GM18505 (cell line): ENCODE measurements around the gene EFEMP2.
"Not testable (repeated sequence)": the region's sequence is repeated elsewhere in the genome, so short reads cannot be mapped to it uniquely, and the experiment has no call there.

Experiments
- ATAC-seq: cut with Tn5 transposase; IDR thresholded peaks from one replicate; pipeline ENCODE4 v1.9.1; 2021; ENCODE audit not compliant: unreplicated experiment
- POLR2A ChIP-seq: IDR thresholded peaks from 4 replicates; pipeline ENCODE4 v1.6.1; 2011; ENCODE audit warnings: borderline replicate concordance; ENCODE audit not compliant: insufficient read depth, insufficient read length; ENCODE audit errors: extremely low read depth

Gene EFEMP2

GRCh38 chr11:65856689-65857499, 15.7 kb downstream of the EFEMP2 start:
- peak; percentile 18 for ATAC-seq
- peak; percentile 67 for TF ChIP-seq POLR2A

DNA sequence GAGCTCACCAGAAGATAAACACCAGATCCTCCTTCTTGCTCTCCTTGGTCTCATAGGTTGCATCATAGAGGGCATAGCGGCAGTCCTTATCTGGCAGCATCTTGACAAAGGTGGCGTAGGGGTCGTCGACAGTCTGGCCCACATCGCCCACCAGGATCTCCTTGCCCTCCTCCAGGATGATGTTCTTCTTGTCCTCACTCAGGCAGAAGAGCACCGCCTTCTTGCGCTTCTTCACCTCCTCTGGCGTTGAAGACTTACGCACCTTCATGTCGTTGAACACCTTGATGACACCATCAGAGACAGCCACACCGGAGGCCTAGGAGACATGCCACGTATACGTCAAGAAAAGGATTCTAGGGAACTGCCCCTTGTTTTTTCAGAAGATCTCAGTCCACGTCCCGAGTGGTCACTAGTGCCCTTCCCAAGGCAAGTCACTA, 16.7 kb downstream of the EFEMP2 start:
- no peak for ATAC-seq
- TF ChIP-seq POLR2A, result no peak

- no peak for ATAC-seq
Measured at GRCh38 chr11:65854852-65855837, 17.5 kb downstream of the EFEMP2 start.

GRCh38 chr11:65854161-65854592, 18.4 kb downstream of the EFEMP2 start:
- no peak for TF ChIP-seq POLR2A
- no peak for ATAC-seq

More at GRCh38 chr11:65854852-65855837, 17.5 kb downstream of the EFEMP2 start:
- TF ChIP-seq POLR2A, result no peak

- TF ChIP-seq POLR2A, result no peak
- ATAC-seq, result no peak
Measured at GRCh38 chr11:65853246-65853979, 19.2 kb downstream of the EFEMP2 start.

GRCh38 chr11:65852508-65853245, 19.9 kb downstream of the EFEMP2 start:
- TF ChIP-seq POLR2A, result peak; percentile 45
- ATAC-seq, result no peak

DNA sequence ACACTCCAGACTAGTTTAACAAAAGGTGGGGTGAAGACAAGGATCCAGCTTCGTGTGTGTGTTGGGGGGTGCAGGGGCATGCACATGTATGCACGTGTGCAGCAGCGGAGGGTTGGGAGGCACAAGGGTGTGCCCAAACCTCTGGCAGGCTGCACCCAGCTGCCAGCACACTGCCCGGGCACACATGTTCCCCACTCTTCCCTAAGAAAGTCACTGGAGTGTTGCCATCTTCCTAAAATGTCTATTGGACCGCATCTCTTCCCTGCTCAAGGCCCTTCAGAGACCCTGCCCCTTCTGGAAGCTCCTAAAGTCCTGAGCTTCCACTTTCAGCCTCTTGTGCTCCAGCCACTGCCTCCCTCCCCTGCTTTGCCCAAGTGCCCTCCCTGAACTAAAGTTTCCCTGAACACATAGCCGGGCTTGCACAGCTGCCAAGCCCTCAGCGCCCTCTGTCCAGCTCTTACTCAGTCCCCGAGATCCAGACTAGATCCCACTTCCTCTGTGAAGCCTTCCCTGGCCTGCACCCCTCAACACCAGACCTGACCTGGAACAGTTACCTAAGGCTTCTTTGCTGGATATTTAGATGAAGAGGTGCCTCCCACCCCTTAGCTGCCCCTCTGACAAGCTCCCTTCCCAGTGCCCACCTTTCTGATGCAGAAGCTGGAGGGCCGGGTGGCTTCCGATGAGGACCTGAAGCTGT, 20.6 kb downstream of the EFEMP2 start:
- TF ChIP-seq POLR2A, result peak; percentile 22
- no peak for ATAC-seq

DNA sequence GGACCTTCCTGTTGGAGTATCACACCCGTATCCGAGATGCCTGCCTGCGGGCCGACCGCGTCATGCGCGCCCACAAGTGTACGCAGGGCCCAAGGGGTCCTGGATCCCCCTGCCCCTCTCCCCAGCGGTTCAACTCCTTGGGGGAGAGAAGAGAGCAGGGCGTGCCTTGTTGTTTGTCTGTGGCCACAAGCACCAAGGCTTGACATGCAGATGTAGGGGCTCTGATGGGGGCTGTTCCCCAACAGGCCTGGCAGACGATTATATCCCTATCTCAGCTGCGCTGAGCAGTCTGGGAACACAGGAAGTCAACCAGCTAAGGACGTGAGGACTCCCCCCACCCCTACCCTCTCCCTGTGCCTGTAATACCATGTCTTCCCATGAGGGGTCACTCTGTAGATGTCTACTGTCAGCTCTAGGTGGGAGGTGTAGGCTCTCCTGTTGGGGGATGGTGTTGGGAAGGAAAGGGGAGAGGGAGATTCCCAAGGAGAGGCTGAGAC, 21.5 kb downstream of the EFEMP2 start:
- ATAC-seq, result no peak
- no peak for TF ChIP-seq POLR2A

GRCh38 chr11:65850217-65851082, 22.1 kb downstream of the EFEMP2 start:
- no peak for TF ChIP-seq POLR2A
- no peak for ATAC-seq

- no peak for ATAC-seq
- no peak for TF ChIP-seq POLR2A
Measured at GRCh38 chr11:65849771-65850216, 22.8 kb downstream of the EFEMP2 start.

- ATAC-seq, result no peak
Measured at GRCh38 chr11:65849366-65849765, 23.2 kb downstream of the EFEMP2 start.

DNA sequence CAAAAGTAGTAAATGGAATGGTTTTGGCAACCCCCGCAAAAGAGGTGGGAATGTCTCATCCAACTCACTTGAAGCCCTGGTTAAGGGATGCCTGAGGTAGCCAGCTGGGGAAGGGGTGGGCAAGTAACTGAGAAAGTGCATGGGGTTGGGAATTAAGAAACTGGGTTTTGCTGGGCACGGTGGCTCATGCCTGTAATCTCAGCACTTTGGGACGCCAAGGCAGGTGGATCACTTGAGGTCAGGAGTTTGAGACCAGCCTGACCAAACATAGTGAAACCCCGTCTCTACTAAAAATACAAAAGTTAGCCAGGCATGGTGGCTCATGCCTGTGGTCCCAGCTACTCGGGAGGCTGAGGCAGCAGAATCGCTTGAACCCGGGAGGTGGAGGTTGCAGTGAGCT, 23.9 kb downstream of the EFEMP2 start:
- ATAC-seq, result not testable (repeated sequence)

More at GRCh38 chr11:65849366-65849765, 23.2 kb downstream of the EFEMP2 start:
- TF ChIP-seq POLR2A, result no peak
